Esophagus squamous epithelium (tissue), 4 donors: ENCODE measurements around the gene KLF5.

Source experiments
- CTCF ChIP-seq, 6 experiments: fragments of 450-650 bp in 4 of 6; fragments of 200-600 bp in 2 of 6; sonication (generic) in 2 of 6; IDR thresholded peaks; one replicate each; pipeline ENCODE4 v1.5.1; 2016 to 2019; ENCODE audit warnings: antibody characterized with exemption in 6 of 6, mild to moderate bottlenecking in 4 of 6, moderate library complexity in 4 of 6
- POLR2A ChIP-seq, 4 donors: fragments of 450-650 bp; IDR thresholded peaks; one replicate each; pipeline ENCODE4 v1.6.1; 2017; ENCODE audit warnings: antibody characterized with exemption in 4 of 4, mild to moderate bottlenecking in 4 of 4, moderate library complexity in 3 of 4

- TF ChIP-seq POLR2A (IDR thresholded peaks at IDR 0.05) (no peak), CTCF (IDR thresholded peaks at IDR 0.05) (no peak)
Measured at GRCh38 chr13:73103238-73103637, 44.4 kb downstream of the KLF5 start.
